GM19035 (cell line): Measurements from ENCODE around the gene TBC1D5.
"Not testable (repeated sequence)": the region's sequence is repeated elsewhere in the genome, so short reads cannot be mapped to it uniquely, and the experiment has no call there.

ENCODE experiments used
- ATAC-seq: cut with Tn5 transposase; IDR thresholded peaks from one replicate; pipeline ENCODE4 v1.9.1; 2021; ENCODE audit not compliant: unreplicated experiment

The TBC1D5 gene

DNA sequence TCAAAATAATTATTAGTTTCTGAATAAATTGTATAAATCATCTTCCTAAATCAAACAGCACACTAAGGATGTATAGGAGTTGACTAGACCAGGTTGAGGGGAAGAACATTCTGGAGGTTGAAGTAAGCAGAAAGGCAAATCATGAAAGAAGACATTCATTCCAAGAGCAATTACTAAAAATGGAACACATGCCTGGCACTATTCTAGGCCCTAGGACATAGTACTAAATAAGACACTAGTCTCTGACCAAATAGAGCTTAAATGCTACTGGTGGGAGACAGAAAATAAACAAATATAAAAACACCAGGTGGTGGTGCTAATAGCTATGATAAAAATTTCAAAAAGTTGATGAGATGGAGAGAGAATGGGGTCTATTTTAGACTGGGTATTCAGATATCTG lies 190.1 kb downstream of the TBC1D5 start:
- no peak for ATAC-seq

DNA sequence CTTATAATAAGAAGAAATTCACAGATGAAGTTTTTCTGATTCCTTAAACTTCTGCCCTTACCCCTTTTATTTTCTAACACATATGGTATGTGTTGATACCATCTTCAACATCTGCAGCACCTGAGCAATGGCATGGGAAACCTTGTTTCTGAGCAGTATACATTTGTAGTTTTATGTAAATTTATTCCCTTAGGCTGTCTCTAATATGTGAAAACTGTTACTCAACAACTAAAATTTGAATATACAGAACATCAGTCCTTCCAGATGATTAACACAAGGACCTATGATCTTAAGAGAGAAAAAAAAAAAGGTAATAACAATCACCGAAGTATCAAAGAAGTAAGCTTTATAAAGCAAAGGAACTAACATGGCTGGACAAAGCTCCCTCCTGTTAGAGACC lies 190.5 kb downstream of the TBC1D5 start:
- ATAC-seq = no peak

DNA sequence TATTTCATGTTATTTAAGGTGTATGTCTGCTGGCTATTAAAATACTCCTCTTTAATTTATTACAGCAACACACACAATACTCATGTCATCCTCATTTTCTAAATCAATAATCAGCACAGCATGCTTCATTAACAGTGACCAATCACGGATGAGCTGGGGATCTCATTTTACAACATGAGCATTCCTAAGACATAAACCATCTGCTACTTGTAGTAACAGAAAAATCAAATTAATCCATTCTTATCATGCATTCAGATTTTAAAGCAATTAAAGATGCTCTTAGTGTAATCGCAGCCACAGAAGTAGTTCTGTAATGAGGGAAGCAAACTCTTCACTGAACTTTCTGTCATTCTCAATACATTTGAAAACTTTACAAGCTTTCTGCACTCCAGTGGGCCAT lies 191.1 kb downstream of the TBC1D5 start:
- no peak for ATAC-seq

DNA sequence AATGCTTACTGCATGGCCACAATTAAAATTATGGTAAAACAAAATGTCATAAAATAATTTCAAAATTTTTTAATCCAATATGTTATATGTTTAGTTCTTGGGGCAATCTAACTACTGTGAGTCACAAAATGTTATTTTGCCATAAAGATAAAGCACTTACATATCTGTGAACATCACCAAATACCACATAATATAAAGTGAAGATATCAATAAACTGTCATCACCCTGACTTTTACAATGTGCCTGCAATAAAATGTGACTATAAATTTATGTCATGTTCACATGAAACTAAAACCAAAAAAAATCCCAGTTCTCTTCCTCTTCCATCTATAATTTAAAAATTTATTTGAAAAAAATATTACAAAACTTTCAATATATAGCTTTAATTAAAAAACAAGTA lies 191.8 kb downstream of the TBC1D5 start:
- no peak for ATAC-seq

DNA sequence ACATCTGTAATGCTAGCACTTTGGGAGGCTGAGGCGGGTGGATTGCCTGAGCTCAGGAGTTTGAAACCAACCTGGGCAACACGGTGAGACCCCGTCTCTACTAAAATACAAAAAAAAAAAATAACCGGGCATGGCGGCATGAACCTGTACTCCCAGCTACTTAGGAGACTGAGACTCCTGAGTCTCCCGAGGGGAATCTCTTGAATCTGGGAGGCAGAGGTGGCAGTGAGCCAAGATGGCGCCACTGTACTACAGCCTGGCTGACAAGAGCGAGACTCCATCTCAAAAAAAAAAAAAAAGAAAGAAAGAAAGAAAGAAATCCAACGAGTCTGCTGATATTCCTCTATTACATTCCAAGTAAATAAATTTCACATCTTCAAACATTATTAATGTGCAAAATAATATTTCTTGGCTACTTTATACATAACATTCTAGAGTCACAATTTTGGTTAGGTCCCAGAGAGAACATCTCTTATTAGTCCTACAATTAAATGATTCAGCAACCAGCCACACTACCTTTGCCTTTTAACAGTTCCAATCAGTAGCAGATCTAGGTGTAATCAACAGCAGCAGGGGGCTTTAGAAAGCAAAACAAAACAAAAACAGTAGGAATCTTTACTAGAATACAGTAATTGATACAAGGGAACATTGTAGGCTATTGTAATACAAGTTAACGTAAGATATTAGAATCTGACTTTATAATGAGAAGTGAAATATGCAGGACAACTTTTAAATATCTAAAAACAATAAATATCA lies 195.8 kb downstream of the TBC1D5 start:
- ATAC-seq = no peak

DNA sequence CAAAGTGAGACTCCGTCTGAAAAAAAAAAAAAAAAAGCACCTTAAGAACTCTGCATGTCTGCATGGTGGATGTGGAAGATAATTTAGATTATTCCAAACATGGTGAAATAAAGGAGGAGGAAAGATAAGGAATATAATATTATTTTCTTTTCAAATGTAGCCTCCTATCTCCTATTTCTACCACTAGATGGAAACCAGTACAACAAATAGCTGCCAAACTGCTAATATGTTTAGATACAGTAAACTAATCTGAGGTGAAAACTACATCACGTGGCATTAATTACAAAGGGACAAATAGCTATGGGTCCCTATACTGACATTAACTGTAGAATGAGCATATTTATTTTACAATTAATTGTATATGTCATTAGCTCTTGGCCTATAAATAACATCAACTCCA lies 197.8 kb downstream of the TBC1D5 start:
- no peak for ATAC-seq

DNA sequence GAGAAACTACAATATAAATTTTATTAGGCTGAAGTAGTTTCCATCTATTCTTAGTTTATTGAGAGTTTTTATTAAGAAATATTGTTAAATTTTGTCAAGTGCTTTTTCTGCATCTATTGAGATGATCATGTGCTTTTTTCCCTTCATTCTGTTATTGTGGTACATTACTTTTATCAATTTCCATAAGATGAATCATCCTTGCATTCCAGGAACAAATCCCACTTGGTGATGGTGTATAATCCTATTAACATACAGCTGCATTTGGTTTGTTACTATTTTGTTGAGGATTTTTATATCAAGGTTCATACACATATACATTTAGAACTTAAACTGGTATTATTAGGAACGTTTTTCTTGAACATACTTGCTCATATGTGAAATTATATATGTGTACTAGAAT lies 199.8 kb downstream of the TBC1D5 start:
- ATAC-seq = no peak

DNA sequence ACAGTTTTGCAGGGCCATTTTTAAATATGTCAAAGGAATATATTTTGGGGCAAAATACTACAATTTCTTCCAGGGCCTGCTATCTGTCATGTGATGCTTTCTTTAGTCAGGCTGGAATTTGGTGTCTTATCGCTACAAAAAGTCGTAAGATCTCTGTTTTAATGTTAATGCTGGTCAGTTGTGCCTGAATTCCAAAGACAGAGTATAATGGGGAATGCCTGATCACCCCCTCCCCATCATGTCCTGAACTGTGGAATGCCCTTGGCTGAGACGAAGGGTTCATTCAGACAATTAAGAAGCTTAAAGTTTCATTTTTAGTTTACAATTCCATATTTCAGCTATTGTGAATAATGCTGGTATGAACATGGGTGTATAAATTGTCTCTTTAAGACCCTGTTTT lies 203.0 kb downstream of the TBC1D5 start:
- no peak for ATAC-seq

DNA sequence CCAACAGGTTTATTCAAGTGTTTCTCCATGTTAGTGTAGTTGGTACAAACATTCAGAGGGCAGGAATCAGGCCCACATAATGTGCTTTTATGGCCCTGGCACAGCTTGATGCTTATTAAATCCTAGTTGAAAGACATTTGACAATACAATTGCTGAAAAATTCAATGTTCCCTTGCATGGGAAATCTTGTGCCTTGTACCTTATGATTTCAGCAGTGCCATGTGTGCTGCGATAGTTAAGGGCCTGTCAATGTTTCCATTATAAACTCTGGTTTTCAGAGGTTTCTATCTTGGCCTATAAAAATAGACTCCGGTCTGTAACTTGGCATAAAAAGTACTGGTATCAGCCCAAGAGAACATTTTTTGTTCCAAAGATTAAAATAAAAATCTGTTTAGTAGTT lies 207.2 kb downstream of the TBC1D5 start:
- ATAC-seq = no peak

DNA sequence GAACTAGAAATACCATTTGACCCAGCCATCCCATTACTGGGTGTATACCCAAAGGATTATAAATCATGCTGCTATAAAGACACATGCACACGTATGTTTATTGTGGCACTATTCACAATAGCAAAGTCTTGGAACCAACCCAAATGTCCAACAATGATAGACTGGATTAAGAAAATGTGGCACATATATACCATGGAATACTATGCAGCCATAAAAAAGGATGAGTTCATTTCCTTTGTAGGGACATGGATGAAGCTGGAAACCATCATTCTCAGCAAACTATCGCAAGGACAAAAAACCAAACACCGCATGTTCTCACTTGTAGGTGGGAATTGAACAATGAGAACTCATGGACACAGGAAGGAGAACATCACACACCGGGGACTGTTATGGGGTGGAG lies 210.0 kb downstream of the TBC1D5 start:
- ATAC-seq = not testable (repeated sequence)

DNA sequence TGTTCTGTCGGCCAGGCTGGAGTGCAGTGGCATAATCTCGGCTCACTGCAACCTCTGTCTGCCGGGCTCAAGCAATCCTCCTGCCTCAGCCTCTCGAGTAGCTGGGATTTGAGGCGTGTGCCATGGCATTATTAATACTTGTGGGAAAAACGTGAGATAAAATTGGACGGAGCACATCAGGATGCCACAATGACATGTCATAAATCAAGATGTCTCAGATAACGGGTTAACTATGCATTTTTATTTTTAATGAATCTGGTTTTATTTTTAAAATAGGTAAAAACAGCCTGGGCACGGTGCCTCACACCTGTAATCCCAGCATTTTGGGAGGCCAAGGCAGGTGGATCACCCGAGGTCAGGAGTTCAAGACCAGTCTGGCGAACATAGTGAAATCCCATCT lies 212.8 kb downstream of the TBC1D5 start:
- ATAC-seq = no peak

DNA sequence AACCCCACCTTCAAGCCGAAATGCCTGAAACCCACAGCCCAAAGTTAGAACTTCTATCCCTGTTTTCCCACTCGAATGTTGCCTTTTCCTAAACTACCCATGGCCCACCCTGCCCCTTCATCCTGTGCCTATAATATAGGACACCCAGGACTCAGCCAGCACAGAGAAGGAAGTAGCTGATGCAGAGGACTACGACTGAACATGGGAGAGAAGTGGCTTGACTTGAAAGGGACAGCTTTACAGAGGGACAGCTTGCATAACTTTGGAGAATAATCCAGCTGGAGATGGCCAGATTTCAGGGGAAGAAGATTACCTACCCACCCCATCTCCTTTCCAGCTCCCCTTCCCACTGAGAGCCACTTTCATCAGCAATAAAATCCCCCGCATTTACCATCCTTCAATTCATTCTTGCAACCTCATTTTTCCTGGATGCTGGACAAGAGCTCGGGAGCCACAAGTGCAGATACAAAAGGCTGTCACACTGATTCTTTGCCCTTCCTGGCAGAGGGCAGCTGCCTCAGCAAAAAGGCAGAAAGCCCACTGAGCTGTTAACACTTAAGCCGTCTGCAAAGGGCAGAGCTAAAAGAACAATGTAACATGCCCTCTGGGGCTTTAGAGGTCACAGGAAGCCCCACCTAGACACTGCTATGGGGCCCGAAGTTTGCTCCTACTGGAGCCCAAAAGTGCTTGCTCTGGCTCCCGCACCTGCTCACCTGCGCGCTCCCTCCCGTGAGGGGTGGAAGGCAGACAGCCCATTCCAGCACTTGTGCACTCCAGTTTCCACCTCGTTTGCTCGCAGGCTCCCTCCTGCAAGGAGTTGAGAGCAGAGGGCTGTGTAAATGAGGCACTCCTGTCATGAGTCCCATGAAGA lies 224.0 kb downstream of the TBC1D5 start:
- no peak for ATAC-seq

DNA sequence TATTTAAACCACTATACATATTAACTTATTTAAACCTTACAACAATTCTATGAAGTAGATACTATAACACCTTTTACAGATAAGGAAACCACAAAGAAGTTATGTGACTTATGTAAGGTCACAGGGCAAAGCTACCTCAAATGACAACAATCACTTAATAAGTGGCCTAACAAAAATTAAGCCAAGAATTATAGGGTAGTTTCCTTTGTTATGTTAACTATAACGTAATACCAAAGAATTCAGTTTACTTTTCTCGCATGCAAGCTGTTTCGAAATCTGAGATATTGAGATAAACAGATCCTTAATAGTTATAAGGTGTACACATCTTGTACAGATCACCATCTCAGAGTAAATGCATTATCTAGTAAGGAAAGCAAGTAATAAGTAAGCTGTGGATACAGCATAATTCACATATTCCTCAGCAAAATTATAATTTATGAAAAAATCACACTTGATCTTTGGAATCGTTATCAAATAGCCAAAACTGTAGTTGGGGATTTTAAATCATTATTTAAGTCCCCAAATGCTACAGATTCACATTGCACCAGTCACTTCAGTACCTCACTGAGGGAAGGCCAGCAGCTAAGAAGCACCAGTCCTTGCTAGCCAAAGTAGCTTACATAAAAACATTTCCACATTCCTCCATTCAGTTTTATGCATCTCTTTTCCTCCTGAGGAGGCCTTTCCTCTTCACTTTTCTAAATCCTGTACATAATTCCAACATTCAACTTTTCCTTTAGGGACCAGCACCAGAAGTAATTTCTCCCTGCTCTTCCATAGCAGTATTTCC lies 226.8 kb downstream of the TBC1D5 start:
- no peak for ATAC-seq

DNA sequence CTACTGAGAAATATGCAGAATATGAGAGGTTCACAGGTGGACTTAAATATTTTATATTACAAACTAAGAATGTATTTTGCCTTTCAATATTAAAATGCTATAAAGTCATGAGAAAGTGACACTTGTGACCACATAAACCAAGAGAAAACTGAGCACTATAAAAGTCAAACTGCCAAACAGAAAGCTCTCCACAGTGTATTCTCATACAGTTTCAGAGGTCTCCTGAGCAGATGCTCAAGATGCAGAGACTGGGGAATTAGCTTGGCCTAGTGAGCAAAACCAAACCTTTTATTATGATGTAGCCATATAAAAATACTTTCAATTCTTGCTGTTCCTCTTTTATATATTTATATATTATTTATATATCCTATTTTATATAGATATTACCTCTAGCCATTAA lies 227.8 kb downstream of the TBC1D5 start:
- ATAC-seq = no peak

DNA sequence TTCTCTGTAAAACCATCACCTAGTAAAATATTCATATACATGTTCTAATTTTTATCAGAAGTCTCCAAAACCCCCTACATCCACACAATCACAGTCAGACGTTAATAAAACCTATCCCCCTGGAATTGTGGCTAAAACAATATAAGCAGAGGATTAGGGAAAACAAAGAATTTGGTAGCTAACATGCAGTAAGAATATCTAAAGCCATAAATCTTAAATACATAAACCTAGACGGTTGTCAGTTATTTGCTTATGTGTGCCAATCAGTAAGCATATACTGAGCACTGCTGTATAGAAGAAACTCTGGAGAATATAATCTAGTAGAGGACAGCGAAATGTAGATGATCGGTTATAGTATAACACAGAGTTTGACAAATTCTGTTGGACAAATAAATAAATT lies 232.2 kb downstream of the TBC1D5 start:
- ATAC-seq = no peak

DNA sequence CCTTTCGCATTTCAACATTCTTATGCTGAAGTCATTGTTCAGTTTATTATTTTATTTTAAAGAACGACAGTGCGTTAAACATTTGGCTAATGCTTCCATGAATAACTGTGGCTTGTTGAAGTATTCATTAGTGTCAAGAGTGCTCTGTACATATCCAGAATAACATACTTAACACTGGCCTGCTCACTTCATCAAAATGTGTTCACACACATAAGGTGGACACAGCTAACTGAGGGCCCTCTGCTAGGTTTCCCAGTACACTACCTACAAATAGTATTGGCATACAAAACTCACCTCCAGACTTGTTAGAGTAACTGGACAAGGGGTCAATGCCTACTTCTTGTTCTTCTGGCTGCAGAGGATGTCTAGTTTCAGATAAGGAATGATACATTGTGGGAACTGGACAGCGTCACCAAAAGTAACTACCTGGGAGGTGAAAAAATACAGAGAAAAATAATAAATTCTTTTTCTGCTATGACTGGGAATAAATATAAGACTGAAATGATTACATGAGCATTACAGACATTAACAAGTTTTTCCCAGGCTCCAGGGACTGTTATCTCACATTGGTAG lies 234.2 kb downstream of the TBC1D5 start:
- ATAC-seq = no peak

DNA sequence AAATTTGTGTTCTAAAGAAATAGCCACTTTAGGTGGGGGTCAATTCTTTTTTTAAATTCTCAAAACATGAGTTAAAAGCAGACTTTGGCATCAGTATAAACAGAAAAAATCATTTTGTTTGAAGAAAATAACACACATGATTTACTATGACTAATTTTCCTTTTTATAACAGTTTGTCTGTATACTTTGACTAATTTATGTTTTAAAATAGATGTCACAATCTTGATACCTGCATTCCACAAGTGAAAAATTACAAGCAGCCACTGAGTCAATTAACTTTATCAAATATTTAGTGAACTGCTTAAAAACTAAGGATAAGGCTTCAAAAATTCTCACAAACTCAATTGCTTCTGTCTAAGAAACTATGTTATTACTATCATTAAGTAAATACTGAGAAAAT lies 235.0 kb downstream of the TBC1D5 start:
- no peak for ATAC-seq

DNA sequence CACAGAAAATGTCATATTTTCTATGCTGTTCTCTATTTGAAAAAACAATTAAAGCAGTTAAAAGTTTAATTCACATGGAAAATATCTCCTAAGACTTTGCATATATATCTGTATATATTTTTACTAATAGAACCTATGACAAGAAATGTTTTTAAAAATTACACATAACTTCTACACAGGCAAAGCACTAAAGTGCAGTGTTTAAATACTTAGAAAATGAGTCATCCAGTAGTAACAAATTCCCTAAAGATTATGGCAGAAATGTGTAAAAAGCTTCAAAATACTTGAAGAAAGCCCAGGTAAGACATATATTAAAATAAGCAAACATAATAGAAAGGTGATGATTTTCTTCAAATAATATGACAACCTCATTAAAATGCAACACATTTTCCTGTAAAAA lies 236.6 kb downstream of the TBC1D5 start:
- no peak for ATAC-seq

DNA sequence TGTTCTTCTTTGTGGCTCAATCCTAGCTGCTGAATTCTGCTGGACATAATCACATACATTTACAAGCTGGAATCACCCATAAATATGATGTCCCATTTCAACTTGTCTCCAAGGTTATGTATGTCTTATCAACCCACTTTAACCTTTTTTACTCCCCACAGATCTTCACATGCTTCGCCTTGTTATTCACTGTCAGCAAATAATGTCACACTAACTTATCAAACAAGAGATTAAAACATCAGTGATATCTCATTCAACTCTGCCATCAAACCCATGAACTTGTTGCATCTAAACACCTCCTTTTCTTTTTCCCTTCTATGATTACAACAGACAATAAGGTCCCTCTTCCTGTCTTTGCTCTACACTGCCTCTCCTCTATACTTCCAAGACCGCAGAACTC lies 240.7 kb downstream of the TBC1D5 start:
- ATAC-seq = no peak

DNA sequence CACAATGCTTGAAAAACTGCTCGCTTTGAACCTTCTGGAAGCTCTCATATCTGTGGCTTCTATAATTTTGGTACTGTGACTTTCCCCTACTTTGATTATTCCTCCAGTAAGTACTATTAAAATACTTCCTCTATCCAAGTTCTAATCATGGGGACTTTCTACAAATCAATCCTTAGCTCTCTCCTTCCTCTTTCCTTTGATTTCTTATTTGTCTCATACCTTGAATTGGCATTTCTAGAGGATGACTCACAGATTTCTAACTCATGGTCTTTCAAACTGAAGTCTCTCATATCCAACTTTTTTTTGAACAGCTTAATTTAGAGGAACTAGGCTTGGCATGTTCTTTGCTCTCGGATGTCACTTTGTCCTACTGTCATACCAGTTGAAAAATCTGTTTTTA lies 241.8 kb downstream of the TBC1D5 start:
- ATAC-seq = no peak

DNA sequence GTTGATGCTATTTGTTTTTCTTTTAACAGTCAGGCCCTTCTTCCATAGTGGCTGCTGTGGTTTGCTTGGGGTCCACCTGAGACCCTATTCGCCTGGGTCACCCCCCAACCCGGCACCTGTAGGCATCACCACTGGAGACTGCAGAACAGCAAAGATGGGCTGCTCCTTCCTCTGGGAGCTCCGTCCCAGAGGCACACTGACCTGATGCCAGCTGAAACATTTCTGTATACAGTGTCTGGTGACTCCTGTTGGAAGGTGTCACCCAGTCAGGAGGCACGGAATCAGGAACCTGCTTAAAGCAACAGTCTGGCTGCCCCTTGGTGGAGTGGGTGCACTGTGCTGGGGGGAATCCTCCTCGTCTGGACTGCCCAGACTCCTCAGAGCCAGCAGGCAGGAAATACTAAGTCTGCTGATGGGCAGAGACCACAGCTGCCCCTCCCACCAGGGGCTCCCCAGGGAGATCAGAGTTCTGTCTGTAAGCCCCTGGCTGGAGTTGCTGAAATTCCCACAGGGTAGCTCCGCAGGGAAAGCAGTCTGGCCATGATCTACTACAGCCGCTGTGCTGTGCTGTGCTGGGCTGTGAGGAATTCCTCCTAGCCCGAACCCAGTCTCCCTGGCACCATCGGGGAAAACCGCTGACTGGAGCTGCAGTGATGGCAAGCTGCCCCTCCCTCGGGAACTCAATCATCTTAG lies 248.2 kb downstream of the TBC1D5 start:
- no peak for ATAC-seq
